LNCaP clone FGC (cell line): ENCODE data around the gene EFNA3.

ENCODE experiments used
- DNase-seq: peaks from one replicate; pipeline ENCODE4 v3.0.0-alpha.2; 2011; ENCODE audit warnings: low read depth
- H3K4me3 ChIP-seq: 2 replicates; pipeline ENCODE4 v1.5.1; 2011; ENCODE audit warnings: mild to moderate bottlenecking, low read depth, low read length, control low read depth
- TF ChIP-seq, protein P1 (sequence below): IDR thresholded peaks from 2 replicates; pipeline ENCODE4 v1.5.1; 2012; ENCODE audit warnings: mild to moderate bottlenecking; ENCODE audit not compliant: control insufficient read depth, insufficient read depth; ENCODE audit errors: extremely low read depth

EFNA3 gene

DNA sequence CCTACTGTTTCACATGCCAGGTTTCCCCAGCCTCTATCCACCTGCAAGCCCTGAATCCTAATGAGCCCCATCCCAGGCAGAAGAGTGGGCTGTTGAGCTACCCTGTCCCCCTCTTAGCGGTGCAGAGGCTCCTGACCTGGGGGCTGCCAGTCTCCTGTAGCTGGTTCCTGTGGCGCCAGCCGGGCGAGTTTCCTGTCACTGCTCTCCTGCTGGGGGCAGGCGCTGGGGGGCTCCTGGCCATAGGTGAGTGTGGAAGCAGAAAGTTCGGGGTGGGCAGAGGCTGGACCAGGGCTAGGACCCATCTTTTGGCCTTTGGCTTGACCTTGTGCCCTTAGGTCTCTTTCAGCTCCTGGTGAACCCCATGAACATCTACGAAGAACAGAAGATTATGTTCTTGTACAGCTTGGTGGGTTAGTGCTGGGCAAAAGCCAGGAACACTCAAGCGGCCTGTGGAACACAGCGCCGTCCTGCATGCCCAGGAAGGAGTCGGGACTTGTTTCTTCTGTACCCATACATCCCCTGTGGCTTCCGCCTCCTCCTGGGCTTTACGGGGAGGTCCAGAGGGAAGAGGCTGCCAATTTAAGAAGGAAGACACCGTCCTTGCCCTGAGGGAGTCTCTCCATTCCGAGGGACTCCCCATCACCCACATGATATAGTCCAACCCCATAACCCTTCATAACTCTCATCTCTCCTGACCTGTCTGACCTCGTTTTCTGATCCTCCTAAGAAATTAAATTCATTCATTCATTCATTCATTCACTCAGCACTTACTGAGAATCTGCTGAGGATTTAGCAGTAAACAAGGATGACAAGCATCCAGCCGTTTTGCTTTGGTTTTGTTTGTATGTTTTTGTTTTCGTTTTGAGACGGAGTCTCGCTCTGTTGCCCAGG lies 44.1 kb upstream of the EFNA3 start:
- no peak overlapping the region for H3K4me3 ChIP-seq
- TF ChIP-seq, protein P1, sequence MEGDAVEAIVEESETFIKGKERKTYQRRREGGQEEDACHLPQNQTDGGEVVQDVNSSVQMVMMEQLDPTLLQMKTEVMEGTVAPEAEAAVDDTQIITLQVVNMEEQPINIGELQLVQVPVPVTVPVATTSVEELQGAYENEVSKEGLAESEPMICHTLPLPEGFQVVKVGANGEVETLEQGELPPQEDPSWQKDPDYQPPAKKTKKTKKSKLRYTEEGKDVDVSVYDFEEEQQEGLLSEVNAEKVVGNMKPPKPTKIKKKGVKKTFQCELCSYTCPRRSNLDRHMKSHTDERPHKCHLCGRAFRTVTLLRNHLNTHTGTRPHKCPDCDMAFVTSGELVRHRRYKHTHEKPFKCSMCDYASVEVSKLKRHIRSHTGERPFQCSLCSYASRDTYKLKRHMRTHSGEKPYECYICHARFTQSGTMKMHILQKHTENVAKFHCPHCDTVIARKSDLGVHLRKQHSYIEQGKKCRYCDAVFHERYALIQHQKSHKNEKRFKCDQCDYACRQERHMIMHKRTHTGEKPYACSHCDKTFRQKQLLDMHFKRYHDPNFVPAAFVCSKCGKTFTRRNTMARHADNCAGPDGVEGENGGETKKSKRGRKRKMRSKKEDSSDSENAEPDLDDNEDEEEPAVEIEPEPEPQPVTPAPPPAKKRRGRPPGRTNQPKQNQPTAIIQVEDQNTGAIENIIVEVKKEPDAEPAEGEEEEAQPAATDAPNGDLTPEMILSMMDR = no peak
- no peak for DNase-seq

DNA sequence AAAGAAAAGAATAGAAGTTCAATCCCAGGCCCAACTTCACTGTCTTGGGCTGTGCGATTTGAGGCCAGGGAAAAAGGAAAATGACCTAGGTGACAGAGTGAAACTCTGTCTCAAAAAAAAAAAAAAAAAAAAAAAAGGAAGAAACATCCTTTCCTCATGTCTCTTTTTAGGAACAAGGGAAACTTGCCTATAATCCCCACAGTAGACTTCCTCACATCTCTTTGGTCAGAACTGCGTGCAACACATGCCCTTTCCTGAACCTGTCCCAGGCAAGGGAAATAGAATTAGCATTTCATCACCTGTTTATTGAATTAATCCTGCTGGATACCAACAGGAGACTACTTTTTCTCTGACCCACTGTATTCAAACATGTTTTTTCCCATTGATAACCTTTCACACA lies 42.7 kb upstream of the EFNA3 start:
- H3K4me3 ChIP-seq = no peak overlapping the region
- DNase-seq = no peak
- TF ChIP-seq, protein P1 = no peak

DNA sequence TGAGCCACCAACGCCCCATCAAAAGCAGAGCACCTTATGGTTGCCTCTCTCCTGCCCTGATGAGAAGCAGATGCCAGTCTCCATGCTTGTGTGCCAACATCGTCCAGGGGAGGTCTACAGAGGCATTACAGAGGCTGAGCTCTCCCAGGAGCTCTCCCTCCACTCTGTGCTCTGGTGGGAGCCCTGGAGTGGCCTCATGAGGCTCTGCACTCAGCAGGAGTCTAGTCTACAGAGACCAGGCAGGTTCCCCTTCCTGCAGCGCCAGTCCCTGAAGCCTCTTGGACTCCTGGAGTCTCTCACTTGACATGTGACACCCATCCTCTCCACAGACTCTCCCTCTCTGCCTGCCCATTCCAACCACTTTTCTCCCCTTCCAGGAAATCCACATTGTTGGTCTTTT lies 41.6 kb upstream of the EFNA3 start:
- DNase-seq = no peak
- no peak overlapping the region for H3K4me3 ChIP-seq
- TF ChIP-seq, protein P1 = no peak

DNA sequence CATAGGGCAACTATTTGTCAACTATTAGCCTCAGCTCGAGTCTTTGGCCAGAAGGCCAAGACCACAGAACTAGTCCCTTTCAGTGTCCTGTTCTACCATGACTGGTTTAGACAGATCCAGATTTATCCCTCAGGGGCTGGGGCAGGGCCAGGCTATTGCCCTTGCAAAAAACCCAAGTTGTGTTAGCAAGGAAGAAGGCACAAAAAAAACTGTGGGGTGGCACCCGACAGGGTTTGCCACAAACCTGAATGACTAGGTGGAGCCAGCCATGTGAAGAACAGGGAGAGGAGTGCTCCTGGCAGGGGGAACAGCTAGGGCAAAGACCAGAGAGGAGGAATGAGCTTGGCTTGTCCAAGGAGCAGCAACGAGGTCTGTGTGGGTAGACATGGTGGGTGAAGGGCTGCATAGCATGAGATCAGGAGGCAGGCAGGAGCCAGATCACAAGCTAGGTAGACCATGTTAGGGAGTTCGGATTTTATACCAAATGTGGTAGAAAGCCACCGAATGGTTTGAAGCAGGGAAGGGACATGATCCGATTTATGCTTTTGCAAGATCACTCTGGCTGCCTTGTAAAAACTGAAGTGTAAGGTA lies 40.7 kb upstream of the EFNA3 start:
- no peak overlapping the region for H3K4me3 ChIP-seq
- TF ChIP-seq, protein P1 = no peak
- no peak for DNase-seq

DNA sequence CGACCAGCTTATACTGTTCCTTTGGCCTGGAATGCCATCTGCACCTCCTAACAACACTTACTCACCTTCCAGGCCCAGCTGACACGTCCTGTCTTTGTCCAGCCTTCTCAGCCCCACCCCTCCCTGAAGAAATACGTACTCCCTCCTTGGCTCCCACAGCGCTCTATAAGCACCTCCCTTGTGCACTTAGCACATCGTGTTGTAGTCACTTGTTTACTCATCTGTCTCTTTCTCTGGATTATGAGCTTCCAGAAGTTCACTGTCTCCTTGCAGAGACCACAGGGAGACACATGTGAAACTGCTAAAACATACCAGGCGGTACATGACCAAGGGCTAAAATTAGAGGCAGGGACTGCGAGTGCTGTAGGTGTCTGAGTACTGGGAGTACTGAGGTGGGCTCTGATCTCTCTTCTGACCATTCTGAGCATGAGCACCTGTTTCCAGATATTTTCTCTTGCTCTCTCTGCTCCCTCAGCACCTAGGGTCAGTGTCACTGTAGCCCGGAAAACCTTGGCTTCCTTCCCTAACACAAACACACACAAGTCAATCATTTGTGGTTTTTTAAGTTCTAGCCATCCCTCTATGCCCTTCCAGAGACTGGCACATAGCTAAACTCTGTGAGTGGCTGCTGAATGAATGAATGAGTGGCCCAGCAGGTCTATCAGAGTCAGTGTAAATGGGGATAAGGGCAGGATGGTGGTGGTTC lies 39.9 kb upstream of the EFNA3 start:
- peak overlapping the region; percentile 26 for H3K4me3 ChIP-seq
- peak; percentile 90 for DNase-seq
- TF ChIP-seq, protein P1 = no peak

DNA sequence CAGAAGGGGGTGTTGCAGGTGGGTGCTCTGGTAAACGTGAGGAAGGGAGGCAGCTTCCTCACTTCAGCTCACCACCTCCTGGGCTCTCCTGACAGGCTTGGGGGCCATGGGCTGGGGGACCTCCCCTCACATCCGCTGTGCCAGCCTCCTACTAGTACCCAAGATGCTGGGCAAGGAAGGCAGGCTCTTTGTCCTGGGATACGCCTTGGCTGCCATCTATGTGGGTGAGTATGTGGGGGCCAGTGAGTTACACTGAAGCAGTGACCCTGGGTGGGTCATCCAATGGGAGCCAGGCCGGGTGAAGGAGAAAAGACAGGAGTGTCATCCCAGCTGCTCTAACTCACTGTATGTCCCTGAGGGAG lies 39.3 kb upstream of the EFNA3 start:
- TF ChIP-seq, protein P1 = no peak
- H3K4me3 ChIP-seq = peak overlapping the region; percentile 26
- DNase-seq = no peak
